ENCODE measurements around the gene DBH.

- no peak for TF ChIP-seq REST (IDR thresholded peaks at IDR 0.05; ENCODE audit: low read depth)
- TF ChIP-seq TAF1 (IDR thresholded peaks at IDR 0.05; ENCODE audit: low read depth): no peak
- no peak for TF ChIP-seq FOXM1 (IDR thresholded peaks at IDR 0.05; ENCODE audit: borderline replicate concordance, low read depth)
- no peak for TF ChIP-seq EP300 (IDR thresholded peaks at IDR 0.05; ENCODE audit: borderline replicate concordance)
- TF ChIP-seq ZBTB7A (IDR thresholded peaks at IDR 0.05; ENCODE audit: low read depth): no peak
These were observed 66.8 kb downstream of the DBH start for GRCh38 chr9:133702798-133703590.

Measured in Ishikawa (cell line).